RPMI8226 (cell line): ENCODE data around the gene B4GALNT1.
"Not testable (repeated sequence)": the region's sequence is repeated elsewhere in the genome, so short reads cannot be mapped to it uniquely, and the experiment has no call there.

Source experiments
- DNase-seq: peaks from one replicate; pipeline ENCODE4 v3.0.0-alpha.2; 2015

The B4GALNT1 gene

GRCh38 chr12:57632958-57633840 lies at the start of gene B4GALNT1:
B4GALNT1 (minus strand) TSS chr12:57633201; CDS start chr12:57632132, 1,069 bp downstream.
- peak; percentile 80 for DNase-seq

- DNase-seq, result no peak
These were observed 46.7 kb upstream of the B4GALNT1 start for GRCh38 chr12:57679697-57680096.

GRCh38 chr12:57677947-57678346 lies 44.9 kb upstream of the B4GALNT1 start:
- DNase-seq, result not testable (repeated sequence)

- DNase-seq, result no peak
These were observed 41.7 kb upstream of the B4GALNT1 start for GRCh38 chr12:57674691-57675090.

GRCh38 chr12:57672801-57673200 lies 39.8 kb upstream of the B4GALNT1 start:
- no peak for DNase-seq

- DNase-seq, result not testable (repeated sequence)
These were observed 38.8 kb upstream of the B4GALNT1 start for GRCh38 chr12:57671811-57672210.

- not testable (repeated sequence) for DNase-seq
These were observed 36.7 kb upstream of the B4GALNT1 start for GRCh38 chr12:57669691-57670090.

GRCh38 chr12:57666897-57667296 lies 33.9 kb upstream of the B4GALNT1 start:
- DNase-seq, result no peak

- DNase-seq, result not testable (repeated sequence)
These were observed 32.2 kb upstream of the B4GALNT1 start for GRCh38 chr12:57665066-57665820.

- no peak for DNase-seq
These were observed 28.4 kb upstream of the B4GALNT1 start for GRCh38 chr12:57661376-57661775.

- no peak for DNase-seq
These were observed 25.9 kb upstream of the B4GALNT1 start for GRCh38 chr12:57658890-57659289.

- DNase-seq, result no peak
These were observed 24.7 kb upstream of the B4GALNT1 start for GRCh38 chr12:57657744-57658143.

GRCh38 chr12:57656408-57656807 lies 23.4 kb upstream of the B4GALNT1 start:
- not testable (repeated sequence) for DNase-seq

- DNase-seq, result no peak
These were observed 22.7 kb upstream of the B4GALNT1 start for GRCh38 chr12:57655541-57656240.

GRCh38 chr12:57654042-57654441 lies 21.0 kb upstream of the B4GALNT1 start:
- DNase-seq, result no peak

GRCh38 chr12:57646659-57647049 lies 13.7 kb upstream of the B4GALNT1 start:
- DNase-seq, result not testable (repeated sequence)

- peak; percentile 48 for DNase-seq
These were observed 13.1 kb upstream of the B4GALNT1 start for GRCh38 chr12:57645990-57646658.

GRCh38 chr12:57641699-57642442 lies 8.9 kb upstream of the B4GALNT1 start:
- DNase-seq, result no peak

- no peak for DNase-seq
These were observed 7.4 kb upstream of the B4GALNT1 start for GRCh38 chr12:57640175-57641042.

- no peak for DNase-seq
These were observed 5.1 kb upstream of the B4GALNT1 start for GRCh38 chr12:57638096-57638495.

- peak; percentile 25 for DNase-seq
These were observed 4.4 kb upstream of the B4GALNT1 start for GRCh38 chr12:57637364-57637763.
